ENCODE measurements around the gene TMEM92. TPM values are rescaled to one million over a fixed set of nuclear protein-coding genes. Genes with fewer than 3 reads are reported as not detected.
A peak's percentile ranks its signal among the peaks of the same experiment; 100 is the strongest.

Gene TMEM92
- total and polyA plus RNA-seq, 10 of the 15 experiments (the other 5 are each of a cell fraction or from before 2014, with no cell fraction given): 0.11 to 1.2 (median 0.32) TPM

- TF ChIP-seq CTCF (IDR thresholded peaks at IDR 0.05 in 2 of 3, conservative IDR thresholded peaks at IDR 0.05 in 1 of 3; ENCODE audit: control insufficient read depth in 2 of 3, extremely low read depth in 1 of 3, insufficient read depth in 1 of 3, low read depth in 3 of 3, low read length in 3 of 3) (peak; percentile 58 to 69 (median 67)), BMI1 (IDR thresholded peaks at IDR 0.05; ENCODE audit: borderline replicate concordance) (no peak), SPI1 (IDR thresholded peaks at IDR 0.05; ENCODE audit: borderline replicate concordance, insufficient read depth, low read depth, low read length) (peak; percentile 24; the same call in 1 of the 2 replicates), ASH2L (IDR thresholded peaks at IDR 0.05; ENCODE audit: borderline replicate concordance, low read depth) (no peak), TBL1XR1 (IDR thresholded peaks at IDR 0.05; ENCODE audit: low read depth, low read length) (no peak), DPF2 (IDR thresholded peaks at IDR 0.05) (peak; percentile 54; the same call in 1 of the 2 replicates), RB1 (IDR thresholded peaks at IDR 0.05; ENCODE audit: borderline replicate concordance) (peak; percentile 63; the same call in 1 of the 2 replicates)
- TF ChIP-seq, protein P1, sequence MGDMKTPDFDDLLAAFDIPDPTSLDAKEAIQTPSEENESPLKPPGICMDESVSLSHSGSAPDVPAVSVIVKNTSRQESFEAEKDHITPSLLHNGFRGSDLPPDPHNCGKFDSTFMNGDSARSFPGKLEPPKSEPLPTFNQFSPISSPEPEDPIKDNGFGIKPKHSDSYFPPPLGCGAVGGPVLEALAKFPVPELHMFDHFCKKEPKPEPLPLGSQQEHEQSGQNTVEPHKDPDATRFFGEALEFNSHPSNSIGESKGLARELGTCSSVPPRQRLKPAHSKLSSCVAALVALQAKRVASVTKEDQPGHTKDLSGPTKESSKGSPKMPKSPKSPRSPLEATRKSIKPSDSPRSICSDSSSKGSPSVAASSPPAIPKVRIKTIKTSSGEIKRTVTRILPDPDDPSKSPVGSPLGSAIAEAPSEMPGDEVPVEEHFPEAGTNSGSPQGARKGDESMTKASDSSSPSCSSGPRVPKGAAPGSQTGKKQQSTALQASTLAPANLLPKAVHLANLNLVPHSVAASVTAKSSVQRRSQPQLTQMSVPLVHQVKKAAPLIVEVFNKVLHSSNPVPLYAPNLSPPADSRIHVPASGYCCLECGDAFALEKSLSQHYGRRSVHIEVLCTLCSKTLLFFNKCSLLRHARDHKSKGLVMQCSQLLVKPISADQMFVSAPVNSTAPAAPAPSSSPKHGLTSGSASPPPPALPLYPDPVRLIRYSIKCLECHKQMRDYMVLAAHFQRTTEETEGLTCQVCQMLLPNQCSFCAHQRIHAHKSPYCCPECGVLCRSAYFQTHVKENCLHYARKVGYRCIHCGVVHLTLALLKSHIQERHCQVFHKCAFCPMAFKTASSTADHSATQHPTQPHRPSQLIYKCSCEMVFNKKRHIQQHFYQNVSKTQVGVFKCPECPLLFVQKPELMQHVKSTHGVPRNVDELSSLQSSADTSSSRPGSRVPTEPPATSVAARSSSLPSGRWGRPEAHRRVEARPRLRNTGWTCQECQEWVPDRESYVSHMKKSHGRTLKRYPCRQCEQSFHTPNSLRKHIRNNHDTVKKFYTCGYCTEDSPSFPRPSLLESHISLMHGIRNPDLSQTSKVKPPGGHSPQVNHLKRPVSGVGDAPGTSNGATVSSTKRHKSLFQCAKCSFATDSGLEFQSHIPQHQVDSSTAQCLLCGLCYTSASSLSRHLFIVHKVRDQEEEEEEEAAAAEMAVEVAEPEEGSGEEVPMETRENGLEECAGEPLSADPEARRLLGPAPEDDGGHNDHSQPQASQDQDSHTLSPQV (IDR thresholded peaks at IDR 0.05): peak; percentile 86
These were observed 1.3 kb upstream of the TMEM92 start (continued) for GRCh38 chr17:50272711-50273653.

Data from GM12878 (cell line).